Measurements from ENCODE around the gene ADCY9. TPM values are rescaled to one million over a fixed set of nuclear protein-coding genes. Genes with fewer than 3 reads are reported as not detected.

The ADCY9 gene
- total RNA-seq, 2 donors from 2014 or later = 27.2 to 32.7 TPM

GRCh38 chr16:4016658-4017057, 99.6 kb downstream of the ADCY9 start:
- intact Hi-C loops (cut with DNase I, micrococcal nuclease) = no loop called here
- no peak for DNase-seq
- no peak for ATAC-seq

GRCh38 chr16:4016005-4016352, 100.3 kb downstream of the ADCY9 start:
- ATAC-seq (no peak), DNase-seq (no peak)
- intact Hi-C loops (cut with DNase I, micrococcal nuclease) = no loop called here

- intact Hi-C loops (cut with DNase I, micrococcal nuclease) = no loop called here
- peak; percentile 46 for ATAC-seq
These were observed 100.8 kb downstream of the ADCY9 start for GRCh38 chr16:4015275-4016004.

GRCh38 chr16:4011940-4012629, 104.2 kb downstream of the ADCY9 start:
- no peak for DNase-seq
- intact Hi-C loops (cut with DNase I, micrococcal nuclease) = no loop called here
- ATAC-seq = no peak

More at GRCh38 chr16:4015275-4016004, 100.8 kb downstream of the ADCY9 start:
- DNase-seq = no peak

GRCh38 chr16:4011225-4011939, 104.9 kb downstream of the ADCY9 start:
- intact Hi-C loops (cut with DNase I, micrococcal nuclease) = no loop called here
- ATAC-seq (no peak), DNase-seq (no peak)

- DNase-seq = no peak
- intact Hi-C loops (cut with DNase I, micrococcal nuclease) = no loop called here
- no peak for ATAC-seq
These were observed 105.8 kb downstream of the ADCY9 start for GRCh38 chr16:4010225-4011158.

- DNase-seq = no peak
- ATAC-seq = no peak
- intact Hi-C loops (cut with DNase I, micrococcal nuclease) = no loop called here
These were observed 107.1 kb downstream of the ADCY9 start for GRCh38 chr16:4009177-4009576.

- intact Hi-C loops (cut with DNase I, micrococcal nuclease) = no loop called here
- DNase-seq (no peak), ATAC-seq (no peak)
These were observed 108.1 kb downstream of the ADCY9 start for GRCh38 chr16:4008116-4008515.

GRCh38 chr16:4006397-4006999, 109.7 kb downstream of the ADCY9 start:
- peak; percentile 88 for ATAC-seq
- DNase-seq = peak; percentile 61 to 68
- intact Hi-C loops (cut with DNase I, micrococcal nuclease) = no loop called here

GRCh38 chr16:4005731-4006130, 110.5 kb downstream of the ADCY9 start:
- intact Hi-C loops (cut with DNase I, micrococcal nuclease) = no loop called here
- ATAC-seq = no peak

GRCh38 chr16:4005281-4005680, 111.0 kb downstream of the ADCY9 start:
- intact Hi-C loops (cut with DNase I, micrococcal nuclease) = no loop called here
- ATAC-seq (no peak), DNase-seq (no peak)

More at GRCh38 chr16:4005731-4006130, 110.5 kb downstream of the ADCY9 start:
- DNase-seq = no peak

GRCh38 chr16:4004206-4004605, 112.0 kb downstream of the ADCY9 start:
- intact Hi-C loops (cut with DNase I, micrococcal nuclease) = no loop called here
- DNase-seq = no peak
- peak; percentile 50 for ATAC-seq

GRCh38 chr16:4003576-4003975, 112.7 kb downstream of the ADCY9 start:
- ATAC-seq (no peak), DNase-seq (no peak)
- intact Hi-C loops (cut with DNase I, micrococcal nuclease) = no loop called here

- intact Hi-C loops (cut with DNase I, micrococcal nuclease) = no loop called here
- ATAC-seq (no peak), DNase-seq (no peak)
These were observed 113.1 kb downstream of the ADCY9 start for GRCh38 chr16:4003166-4003565.

GRCh38 chr16:4002121-4002520, 114.1 kb downstream of the ADCY9 start:
- ATAC-seq = no peak
- intact Hi-C loops (cut with DNase I, micrococcal nuclease) = no loop called here
- no peak for DNase-seq

GRCh38 chr16:3999479-4000325, 116.5 kb downstream of the ADCY9 start:
- ATAC-seq = no peak
- no peak for DNase-seq
- intact Hi-C loops (cut with DNase I, micrococcal nuclease) = no loop called here

GRCh38 chr16:3998793-3999478, 117.3 kb downstream of the ADCY9 start:
- DNase-seq = no peak
- intact Hi-C loops (cut with DNase I, micrococcal nuclease) = no loop called here
- no peak for ATAC-seq
